Germinal center (tissue), 1 donor: ENCODE measurements around the gene OR12D3.
"Not testable (repeated sequence)": the region's sequence is repeated elsewhere in the genome, so short reads cannot be mapped to it uniquely, and the experiment has no call there.

Experiments
- DNase-seq: peaks from one replicate; pipeline ENCODE4 v3.0.0; 2012; ENCODE audit warnings: mixed read lengths, low spot score

OR12D3 gene, protein sequence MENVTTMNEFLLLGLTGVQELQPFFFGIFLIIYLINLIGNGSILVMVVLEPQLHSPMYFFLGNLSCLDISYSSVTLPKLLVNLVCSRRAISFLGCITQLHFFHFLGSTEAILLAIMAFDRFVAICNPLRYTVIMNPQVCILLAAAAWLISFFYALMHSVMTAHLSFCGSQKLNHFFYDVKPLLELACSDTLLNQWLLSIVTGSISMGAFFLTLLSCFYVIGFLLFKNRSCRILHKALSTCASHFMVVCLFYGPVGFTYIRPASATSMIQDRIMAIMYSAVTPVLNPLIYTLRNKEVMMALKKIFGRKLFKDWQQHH

GRCh38 chr6:29375191-29375590 lies at the start of gene OR12D3:
Gene OR12D3 (minus strand): TSS chr6:29375291. CDS start chr6:29375287, 4 bp downstream.
- DNase-seq: no peak

DNA sequence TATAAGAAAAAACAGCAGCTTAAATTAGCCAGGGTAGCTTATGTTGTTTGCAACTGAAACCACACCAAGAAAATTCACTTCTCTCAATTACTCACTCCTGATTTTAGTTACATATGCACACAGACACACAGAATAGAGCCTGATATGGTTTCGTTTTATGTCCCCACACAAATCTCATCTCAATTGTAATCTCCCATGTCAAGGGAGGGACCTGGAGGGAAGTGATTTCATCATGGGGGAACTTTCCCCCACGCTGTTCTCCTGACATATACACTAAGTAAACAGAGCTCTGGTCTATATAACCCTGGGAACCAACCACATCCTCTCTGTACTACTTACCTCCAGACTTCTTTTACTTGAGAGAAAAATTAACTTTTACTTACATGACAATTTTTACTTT lies 49.5 kb upstream of the OR12D3 start:
- no peak for DNase-seq

GRCh38 chr6:29424168-29424567 lies 49.1 kb upstream of the OR12D3 start:
- DNase-seq: no peak

DNA sequence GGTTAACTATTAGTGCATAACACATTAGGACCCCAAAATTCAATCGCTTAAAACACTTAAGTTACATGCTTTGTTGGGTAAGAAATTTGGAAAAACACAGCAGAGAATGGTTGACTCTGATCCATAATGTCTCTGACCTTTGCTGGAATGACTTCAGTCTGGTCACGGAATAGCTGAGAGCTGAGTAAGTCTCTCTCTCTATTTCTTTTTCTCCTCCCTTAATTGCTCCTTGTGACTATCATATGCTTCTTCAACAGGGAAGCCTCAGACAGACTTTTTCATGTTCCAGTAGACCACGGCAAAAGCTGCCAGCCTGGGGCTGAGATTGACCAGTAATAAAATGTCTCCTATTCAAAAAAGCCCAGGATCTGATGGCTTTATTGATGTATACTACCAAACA lies 44.4 kb upstream of the OR12D3 start:
- DNase-seq: no peak

DNA sequence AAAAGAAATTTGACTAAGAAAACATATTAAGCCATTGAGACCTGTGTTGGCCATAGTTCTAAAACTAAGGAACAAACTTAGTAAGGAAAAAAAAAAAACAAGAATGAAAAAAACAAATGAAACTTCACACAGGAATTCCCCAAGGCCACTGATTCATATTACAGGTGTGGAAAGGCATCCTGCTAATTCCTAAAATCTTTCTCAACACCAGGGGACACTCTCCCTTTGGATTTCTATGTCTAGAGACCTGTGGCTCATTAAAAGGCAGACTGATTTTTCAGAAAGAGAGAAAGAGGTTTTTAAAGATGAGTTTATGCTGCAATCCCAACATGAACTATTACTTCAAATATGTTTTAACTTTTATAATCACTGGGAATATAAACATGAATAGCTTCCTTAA lies 39.5 kb upstream of the OR12D3 start, which contains the start of gene OR12D1:
Gene OR12D1, plus strand, starts transcription at position 341 of the 400 bp plus-strand sequence.
- no peak for DNase-seq

DNA sequence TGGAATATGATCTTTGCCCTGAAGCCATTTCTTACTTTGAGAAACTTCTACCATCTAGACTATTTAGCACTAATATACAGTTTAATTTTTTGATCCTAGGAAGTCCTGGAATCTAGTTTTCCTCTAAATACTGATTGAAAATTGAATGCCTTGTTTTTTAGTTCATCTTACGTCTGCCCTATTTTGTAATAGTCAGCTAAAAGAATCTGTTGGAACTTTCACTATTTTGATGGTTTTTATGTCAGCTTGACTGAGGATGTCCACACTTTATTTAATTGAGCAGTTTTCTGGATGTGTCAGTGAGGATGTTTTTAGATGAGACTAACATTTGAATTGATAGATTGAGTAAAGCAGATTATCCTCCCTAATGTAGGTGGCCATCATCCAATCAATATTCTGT lies 28.7 kb upstream of the OR12D3 start:
- no peak for DNase-seq

GRCh38 chr6:29399525-29399924 lies 24.4 kb upstream of the OR12D3 start:
- no peak for DNase-seq

DNA sequence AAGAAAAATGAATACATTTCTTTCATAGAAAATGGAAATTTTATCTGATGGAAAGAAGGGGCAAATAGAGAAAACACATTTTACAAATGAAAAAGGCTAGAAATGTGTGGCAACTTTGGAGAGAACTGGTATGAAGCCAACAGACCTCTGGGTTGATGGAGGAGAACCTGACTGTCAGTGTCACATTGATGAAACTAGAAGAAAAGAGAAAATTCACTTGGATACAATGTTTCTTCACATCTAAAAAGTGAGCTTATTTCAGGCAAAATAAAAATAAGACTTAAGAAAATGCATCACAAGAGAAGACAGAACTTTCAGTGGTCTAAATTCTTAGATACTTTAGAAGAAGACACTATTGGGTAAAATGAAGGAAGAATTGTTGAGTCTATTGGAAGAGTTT lies 20.2 kb upstream of the OR12D3 start, which contains the start of gene OR12D2:
Gene OR12D2, plus strand, starts transcription at position 301 of the 400 bp plus-strand sequence. CDS start 1,069 bp downstream, outside the sequence.
- no peak for DNase-seq

DNA sequence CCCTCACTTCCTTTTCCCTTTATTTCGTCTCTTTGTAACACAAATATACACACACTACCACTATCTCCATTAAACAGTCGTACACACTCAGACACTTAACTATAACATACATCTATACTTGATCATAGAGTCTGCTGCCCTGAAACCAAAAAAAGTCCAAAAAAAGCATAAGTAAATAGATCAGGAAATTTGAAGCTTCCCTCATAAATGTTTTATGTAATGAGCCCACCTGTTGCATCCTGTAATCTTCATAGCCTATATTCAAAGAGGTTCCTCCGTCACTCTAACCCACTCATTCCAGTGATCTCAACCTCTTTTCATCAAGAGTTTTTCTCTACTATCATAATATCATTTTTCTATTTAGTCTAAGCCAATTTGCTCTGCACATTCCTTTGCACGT lies 13.4 kb upstream of the OR12D3 start:
- no peak for DNase-seq

GRCh38 chr6:29376003-29376402 lies 912 bp upstream of the OR12D3 start:
- DNase-seq: no peak

- DNase-seq: no peak
Measured at GRCh38 chr6:29368765-29369164, 6.3 kb downstream of the OR12D3 start, which contains the start of gene OR5V1. Gene OR5V1 (minus strand): TSS chr6:29368865. CDS start chr6:29356195, 12,670 bp downstream.

DNA sequence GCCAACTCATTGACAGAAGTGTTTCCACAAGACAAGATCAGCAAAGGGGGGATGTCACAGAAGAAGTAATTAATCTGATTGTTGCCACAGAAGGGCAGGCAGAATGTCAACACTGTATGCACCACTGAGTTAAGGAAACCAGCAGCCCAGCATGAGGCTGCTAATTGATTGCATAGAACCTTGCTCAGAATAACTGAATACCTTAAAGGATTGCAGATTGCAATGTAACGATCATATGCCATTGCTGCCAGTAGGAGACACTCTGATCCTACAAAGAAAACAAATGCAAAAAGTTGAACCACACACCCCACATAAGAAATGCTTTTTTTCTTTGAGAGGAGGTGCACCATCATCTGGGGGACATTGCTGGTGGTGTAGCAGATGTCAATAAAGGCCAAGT lies 19.5 kb downstream of the OR12D3 start:
- DNase-seq: no peak

DNA sequence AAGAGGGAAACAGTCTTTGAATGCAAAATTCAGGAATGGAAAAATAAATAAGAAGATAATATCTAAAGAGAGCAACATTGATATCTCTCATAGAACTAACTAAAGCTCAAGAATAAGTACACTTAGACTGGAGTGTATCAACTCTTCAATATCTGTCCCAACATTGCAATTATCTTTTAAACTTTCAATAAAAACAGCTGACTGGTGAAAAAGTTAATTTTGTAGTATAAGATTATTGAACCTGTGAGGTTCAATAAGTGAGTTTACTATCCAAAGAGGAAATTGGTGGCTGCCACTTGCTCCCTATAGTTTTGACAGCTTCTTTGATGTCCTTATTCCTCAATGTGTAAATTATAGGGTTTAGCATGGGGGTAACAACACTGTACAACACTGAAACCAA lies 20.1 kb downstream of the OR12D3 start:
- no peak for DNase-seq

DNA sequence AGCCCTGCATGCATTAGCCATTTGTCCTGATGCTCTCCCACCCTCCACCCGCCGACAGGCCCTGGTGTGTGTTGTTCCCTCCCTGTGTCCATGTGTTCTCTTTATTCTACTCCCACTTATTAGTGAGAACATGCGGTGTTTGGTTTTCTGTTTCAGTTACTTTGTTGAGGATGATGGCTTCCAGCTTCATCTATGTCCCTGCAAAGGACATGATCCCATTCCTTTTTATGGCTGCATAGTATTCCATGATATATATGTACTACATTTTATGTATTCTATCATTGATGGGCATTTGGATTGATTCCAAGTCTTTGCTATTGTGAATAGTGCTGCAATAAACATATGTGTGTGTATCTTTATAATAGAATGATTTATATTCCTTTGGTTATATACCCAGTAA lies 25.7 kb downstream of the OR12D3 start:
- not testable (repeated sequence) for DNase-seq

DNA sequence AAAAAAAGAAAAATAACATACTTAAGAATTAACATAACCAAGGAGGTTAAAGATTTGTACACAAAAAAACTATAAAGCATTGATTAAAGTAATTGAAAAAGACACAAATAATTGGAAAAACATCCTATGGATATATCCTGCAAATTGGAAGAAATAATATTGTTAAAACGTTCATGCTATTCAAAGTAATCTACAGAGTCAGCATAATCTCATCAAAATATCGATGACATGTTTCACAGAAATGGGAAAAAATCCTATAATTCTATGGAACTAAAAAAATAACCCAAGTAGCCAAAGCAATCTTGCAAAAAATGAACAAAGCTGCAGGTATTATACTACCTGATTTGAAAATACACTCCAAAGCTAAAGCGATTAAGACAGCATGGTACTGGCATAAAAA lies 29.7 kb downstream of the OR12D3 start:
- DNase-seq: no peak

- DNase-seq: no peak
Measured at GRCh38 chr6:29336269-29336668, 38.8 kb downstream of the OR12D3 start.

GRCh38 chr6:29332676-29333075 lies 42.4 kb downstream of the OR12D3 start:
- no peak for DNase-seq

DNA sequence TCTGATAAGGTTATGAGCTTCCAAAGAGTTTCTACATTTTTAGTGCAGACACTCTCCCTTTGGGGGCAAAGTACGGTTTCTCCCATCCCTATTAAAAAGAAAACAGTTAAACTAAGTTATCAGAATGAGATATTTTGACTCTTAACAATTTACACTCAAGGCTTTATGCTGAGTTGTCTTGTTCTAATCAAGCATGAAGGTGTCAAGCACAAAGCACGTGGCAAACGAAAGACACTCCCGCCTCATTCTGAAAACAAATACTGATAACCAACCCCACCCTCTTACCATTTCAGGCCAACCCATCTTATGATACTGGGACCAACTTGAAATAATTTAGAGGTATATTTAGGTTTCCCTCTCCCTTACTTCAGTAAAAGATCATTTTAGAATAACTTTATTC lies 49.3 kb downstream of the OR12D3 start:
- DNase-seq: no peak
